ENCODE data around the gene ADAMTS18. TPM values are rescaled to one million over a fixed set of nuclear protein-coding genes. Genes with fewer than 3 reads are reported as not detected.

The ADAMTS18 gene
- total RNA-seq, 2 donors from 2014 or later = 0.14 TPM; not detected in 1

- H3K36me3 ChIP-seq = no peaks in the 10 kb centered on the region
- H3K27ac ChIP-seq = no peak overlapping the region
- ATAC-seq (ENCODE audit: insufficient number of reproducible peaks, low FRiP score, low read depth) (no peak), DNase-seq (ENCODE audit: low spot score) (no peak)
- no peaks in the 10 kb centered on the region for H3K4me1 ChIP-seq (ENCODE audit: control insufficient read depth in 1 of 2, low read depth in 2 of 2)
- H3K27me3 ChIP-seq (replicated peaks; ENCODE audit: insufficient read depth) = no peaks in the 10 kb centered on the region
- no peaks in the 10 kb centered on the region for H3K9me3 ChIP-seq
- no peak for TF ChIP-seq CTCF (IDR thresholded peaks at IDR 0.05)
- no peak overlapping the region for H3K4me3 ChIP-seq
Observed at GRCh38 chr16:77445324-77445723, 10.5 kb upstream of the ADAMTS18 start.

- Histone ChIP-seq H3K27me3 (replicated peaks; ENCODE audit: insufficient read depth) (no peaks in the 10 kb centered on the region), H3K27ac (no peak overlapping the region), H3K4me1 (ENCODE audit: control insufficient read depth in 1 of 2, low read depth in 2 of 2) (no peaks in the 10 kb centered on the region), H3K9me3 (no peaks in the 10 kb centered on the region), H3K4me3 (no peak overlapping the region), H3K36me3 (no peaks in the 10 kb centered on the region)
- TF ChIP-seq CTCF (IDR thresholded peaks at IDR 0.05) = no peak
- no peak for ATAC-seq (ENCODE audit: insufficient number of reproducible peaks, low FRiP score, low read depth)
- DNase-seq (ENCODE audit: low spot score) = no peak
Observed at GRCh38 chr16:77444147-77444460, 9.3 kb upstream of the ADAMTS18 start.

GRCh38 chr16:77443357-77444146 is 8.7 kb upstream of the ADAMTS18 start:
- no peak overlapping the region for H3K27ac ChIP-seq
- ATAC-seq (ENCODE audit: insufficient number of reproducible peaks, low FRiP score, low read depth) (no peak), DNase-seq (ENCODE audit: low spot score) (no peak)
- TF ChIP-seq CTCF (IDR thresholded peaks at IDR 0.05) = no peak
- no peaks in the 10 kb centered on the region for H3K9me3 ChIP-seq
- H3K36me3 ChIP-seq = no peaks in the 10 kb centered on the region
- no peaks in the 10 kb centered on the region for H3K27me3 ChIP-seq (replicated peaks; ENCODE audit: insufficient read depth)
- H3K4me3 ChIP-seq = no peak overlapping the region
- no peaks in the 10 kb centered on the region for H3K4me1 ChIP-seq (ENCODE audit: control insufficient read depth in 1 of 2, low read depth in 2 of 2)

GRCh38 chr16:77442078-77442477 is 7.2 kb upstream of the ADAMTS18 start:
- no peak for ATAC-seq (ENCODE audit: insufficient number of reproducible peaks, low FRiP score, low read depth)
- Histone ChIP-seq H3K9me3 (no peaks in the 10 kb centered on the region), H3K4me1 (ENCODE audit: control insufficient read depth in 1 of 2, low read depth in 2 of 2) (no peaks in the 10 kb centered on the region), H3K36me3 (no peaks in the 10 kb centered on the region), H3K27me3 (replicated peaks; ENCODE audit: insufficient read depth) (no peaks in the 10 kb centered on the region), H3K27ac (no peak overlapping the region), H3K4me3 (no peak overlapping the region)
- no peak for TF ChIP-seq CTCF (IDR thresholded peaks at IDR 0.05)
- DNase-seq (ENCODE audit: low spot score) = no peak

GRCh38 chr16:77439106-77439505 is 4.3 kb upstream of the ADAMTS18 start:
- Histone ChIP-seq H3K36me3 (no peaks in the 10 kb centered on the region), H3K4me3 (no peak overlapping the region), H3K27me3 (replicated peaks; ENCODE audit: insufficient read depth) (no peaks in the 10 kb centered on the region), H3K4me1 (ENCODE audit: control insufficient read depth in 1 of 2, low read depth in 2 of 2) (no peaks in the 10 kb centered on the region), H3K9me3 (no peaks in the 10 kb centered on the region), H3K27ac (no peak overlapping the region)
- ATAC-seq (ENCODE audit: insufficient number of reproducible peaks, low FRiP score, low read depth) (no peak), DNase-seq (ENCODE audit: low spot score) (no peak)
- TF ChIP-seq CTCF (IDR thresholded peaks at IDR 0.05) = no peak
